GM20000 (cell line): Measurements from ENCODE around the gene OR2AG2.

Source experiments
- DNase-seq: peaks from one replicate; pipeline ENCODE4 v3.0.0; 2012; ENCODE audit warnings: low spot score
- CTCF ChIP-seq: IDR thresholded peaks from 2 replicates; pipeline ENCODE4 v1.5.1; 2012; ENCODE audit warnings: mild to moderate bottlenecking, control low read depth; ENCODE audit errors: extremely low read depth, missing control alignments

Gene OR2AG2

DNA sequence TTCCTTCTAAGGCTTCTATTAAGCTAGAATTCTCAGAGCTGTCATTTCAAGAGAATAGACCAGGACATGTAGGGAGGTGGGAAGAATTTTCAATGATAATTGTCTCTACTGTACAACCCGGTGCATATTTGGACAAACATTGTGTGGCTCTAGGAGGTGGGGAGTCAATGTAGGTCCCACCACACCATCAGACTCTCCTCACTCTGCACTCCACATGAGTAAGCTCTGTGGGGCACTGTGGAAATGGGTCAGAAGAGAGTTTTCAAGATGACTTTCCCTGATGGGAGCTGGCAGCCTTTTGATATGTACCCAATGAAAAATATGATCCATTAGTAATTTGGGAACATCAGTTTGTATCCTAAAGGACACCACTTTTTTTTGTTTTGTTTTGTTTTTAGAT is 33.2 kb downstream of the OR2AG2 start:
- no peak for TF ChIP-seq CTCF
- DNase-seq: no peak

GRCh38 chr11:6737872-6738466 is 33.8 kb downstream of the OR2AG2 start:
- peak; percentile 56 for DNase-seq
- peak; percentile 62 for TF ChIP-seq CTCF

DNA sequence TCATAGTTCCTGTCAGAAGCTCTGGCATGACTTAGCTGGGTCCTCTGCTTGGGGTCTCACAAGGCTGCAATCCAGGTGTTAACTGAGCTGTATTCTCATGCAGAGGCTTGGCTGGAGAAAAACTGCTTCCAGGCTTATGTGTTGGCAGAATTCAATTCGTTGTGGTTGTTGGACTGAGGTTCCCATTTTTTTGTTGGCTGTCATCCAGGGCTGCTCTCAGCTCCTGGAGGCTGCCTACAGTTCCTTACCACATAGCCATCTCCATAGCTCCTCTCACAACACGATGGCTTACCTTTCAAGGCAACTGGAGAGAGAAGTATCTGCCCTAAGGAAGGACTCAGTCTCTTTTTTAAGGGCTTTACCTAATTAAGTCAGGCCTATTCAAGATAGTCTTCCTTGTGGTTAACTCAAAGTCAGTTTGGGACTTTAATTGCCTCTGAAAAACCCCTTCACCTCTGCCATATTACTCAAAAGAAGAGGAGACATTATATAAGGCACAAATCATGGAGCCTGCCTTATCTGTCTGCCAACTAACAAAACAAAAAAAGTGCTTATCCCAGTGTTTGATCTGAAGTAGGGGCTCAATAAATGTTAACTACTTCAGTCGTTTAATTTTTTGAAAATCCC is 35.2 kb downstream of the OR2AG2 start:
- peak; percentile 12 for DNase-seq
- no peak for TF ChIP-seq CTCF

GRCh38 chr11:6735306-6735705 is 36.5 kb downstream of the OR2AG2 start:
- DNase-seq: no peak
- no peak for TF ChIP-seq CTCF

DNA sequence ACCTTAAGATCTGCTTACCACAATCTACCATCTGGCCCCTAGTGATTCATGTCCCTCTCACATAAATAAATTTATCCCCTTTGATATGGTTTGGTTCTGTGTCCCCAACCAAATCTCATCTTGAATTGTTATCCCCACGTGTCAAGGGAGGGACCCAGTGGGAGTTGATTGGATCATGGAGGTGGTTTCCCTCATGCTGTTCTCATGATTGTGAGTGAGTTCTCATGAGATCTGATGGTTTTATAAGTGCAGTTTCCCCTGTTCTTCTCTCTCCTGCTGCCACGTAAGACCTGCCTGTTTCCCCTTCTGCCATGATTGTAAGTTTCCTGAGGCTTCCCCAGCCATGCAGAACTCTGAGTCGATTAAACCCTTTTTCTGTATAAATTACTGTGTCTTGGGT is 37.2 kb downstream of the OR2AG2 start:
- DNase-seq: no peak
- TF ChIP-seq CTCF: no peak

- TF ChIP-seq CTCF: no peak
- DNase-seq: no peak
Measured at GRCh38 chr11:6733326-6734275, 38.2 kb downstream of the OR2AG2 start.
